RWPE1 (cell line): Measurements from ENCODE around the gene SLC4A8.

Source experiments
- CTCF ChIA-PET: fragments of 350-600 bp; sonication (Branson Sonifier 250); formaldehyde crosslinking; extraction: SDS; loops from one replicate; lab custom pipeline; 2021; lab: Yijun Ruan, JAX
- POLR2A ChIA-PET: fragments of 400-600 bp; formaldehyde crosslinking; extraction: SDS; loops from one replicate; lab custom pipeline; 2020; ENCODE audit warnings: antibody characterized with exemption; ENCODE audit not compliant: low non-redundant PET; lab: Yijun Ruan, JAX
- DNase-seq: peaks from one replicate; pipeline ENCODE4 v3.0.0; 2012; ENCODE audit warnings: low spot score
- H3K27ac ChIP-seq: fragments of 450-650 bp; 2 replicates; pipeline ENCODE4 v1.5.1; 2017
- TF ChIP-seq, protein P1 (sequence below): fragments of 450-650 bp; conservative IDR thresholded peaks from 2 replicates; pipeline ENCODE4 v1.5.1; 2017; ENCODE audit warnings: low read depth, mild to moderate bottlenecking

SLC4A8 gene

DNA sequence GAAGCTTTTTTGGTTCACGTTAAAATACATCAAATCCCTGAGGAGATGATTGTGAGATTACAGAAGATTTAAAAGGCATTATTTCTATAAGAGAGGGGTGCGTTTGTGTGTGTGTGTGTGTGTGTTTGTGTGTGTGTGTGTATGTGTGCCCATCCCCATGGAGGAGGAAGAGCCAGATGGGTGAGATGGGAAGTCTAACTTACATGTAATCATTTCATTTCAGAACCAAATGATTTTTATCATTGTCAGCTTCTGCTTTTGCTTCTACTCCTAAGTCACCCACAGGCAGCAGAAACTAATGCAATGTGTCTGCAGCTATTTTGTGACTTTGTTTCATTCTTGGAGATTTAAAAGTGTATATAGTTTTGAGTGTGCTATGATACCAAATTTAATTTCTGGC lies 68.7 kb downstream of the SLC4A8 start:
- H3K27ac ChIP-seq, result no peak overlapping the region
- TF ChIP-seq, protein P1, sequence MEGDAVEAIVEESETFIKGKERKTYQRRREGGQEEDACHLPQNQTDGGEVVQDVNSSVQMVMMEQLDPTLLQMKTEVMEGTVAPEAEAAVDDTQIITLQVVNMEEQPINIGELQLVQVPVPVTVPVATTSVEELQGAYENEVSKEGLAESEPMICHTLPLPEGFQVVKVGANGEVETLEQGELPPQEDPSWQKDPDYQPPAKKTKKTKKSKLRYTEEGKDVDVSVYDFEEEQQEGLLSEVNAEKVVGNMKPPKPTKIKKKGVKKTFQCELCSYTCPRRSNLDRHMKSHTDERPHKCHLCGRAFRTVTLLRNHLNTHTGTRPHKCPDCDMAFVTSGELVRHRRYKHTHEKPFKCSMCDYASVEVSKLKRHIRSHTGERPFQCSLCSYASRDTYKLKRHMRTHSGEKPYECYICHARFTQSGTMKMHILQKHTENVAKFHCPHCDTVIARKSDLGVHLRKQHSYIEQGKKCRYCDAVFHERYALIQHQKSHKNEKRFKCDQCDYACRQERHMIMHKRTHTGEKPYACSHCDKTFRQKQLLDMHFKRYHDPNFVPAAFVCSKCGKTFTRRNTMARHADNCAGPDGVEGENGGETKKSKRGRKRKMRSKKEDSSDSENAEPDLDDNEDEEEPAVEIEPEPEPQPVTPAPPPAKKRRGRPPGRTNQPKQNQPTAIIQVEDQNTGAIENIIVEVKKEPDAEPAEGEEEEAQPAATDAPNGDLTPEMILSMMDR, result no peak
- DNase-seq, result no peak
- ChIA-PET CTCF (interaction anchor here (1.2 kb wide), 1 partner anchor 39 kb away, joined by 3 read pairs; no protein-coding TSS in a partner anchor), POLR2A (no interaction called here)

GRCh38 chr12:51496895-51497294 lies 72.3 kb downstream of the SLC4A8 start:
- ChIA-PET CTCF (no interaction called here), POLR2A (no interaction called here)
- no peak overlapping the region for H3K27ac ChIP-seq
- DNase-seq, result no peak
- TF ChIP-seq, protein P1, result no peak

DNA sequence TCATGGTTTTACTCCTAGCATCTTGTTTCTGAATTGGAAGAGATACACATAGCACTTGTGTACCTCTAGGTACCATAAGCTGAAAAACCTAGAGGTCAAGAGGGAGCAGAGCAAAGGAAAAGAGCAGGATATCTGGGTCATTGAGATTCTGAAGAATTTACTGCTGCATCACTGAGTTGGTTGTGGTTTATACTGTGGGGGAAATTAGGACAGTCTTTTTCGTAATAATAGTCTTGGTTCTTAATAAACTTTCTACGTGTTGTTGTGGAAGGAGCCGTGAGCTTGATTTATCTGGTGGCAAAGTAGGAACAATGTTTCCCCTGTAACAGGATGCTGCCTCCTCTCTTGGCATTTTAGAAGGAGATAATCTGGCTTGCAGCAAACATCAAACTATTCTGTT lies 80.2 kb downstream of the SLC4A8 start:
- DNase-seq, result no peak
- CTCF ChIA-PET, result no interaction called here
- POLR2A ChIA-PET, result no interaction called here

GRCh38 chr12:51505360-51506105 lies 80.9 kb downstream of the SLC4A8 start:
- DNase-seq, result no peak
- CTCF ChIA-PET, result no interaction called here
- H3K27ac ChIP-seq, result no peak overlapping the region
- TF ChIP-seq, protein P1, result no peak
- POLR2A ChIA-PET, result no interaction called here

More for the DNA sequence above, 80.2 kb downstream of the SLC4A8 start:
- TF ChIP-seq, protein P1, result no peak
- no peak overlapping the region for H3K27ac ChIP-seq

GRCh38 chr12:51507178-51507577 lies 82.5 kb downstream of the SLC4A8 start:
- DNase-seq, result no peak
- TF ChIP-seq, protein P1, result no peak
- H3K27ac ChIP-seq, result no peak overlapping the region
- POLR2A ChIA-PET, result no interaction called here
- CTCF ChIA-PET, result interaction anchor here (0.6 kb wide), 1 partner anchor 561 kb away, joined by 3 read pairs; no protein-coding TSS in a partner anchor

DNA sequence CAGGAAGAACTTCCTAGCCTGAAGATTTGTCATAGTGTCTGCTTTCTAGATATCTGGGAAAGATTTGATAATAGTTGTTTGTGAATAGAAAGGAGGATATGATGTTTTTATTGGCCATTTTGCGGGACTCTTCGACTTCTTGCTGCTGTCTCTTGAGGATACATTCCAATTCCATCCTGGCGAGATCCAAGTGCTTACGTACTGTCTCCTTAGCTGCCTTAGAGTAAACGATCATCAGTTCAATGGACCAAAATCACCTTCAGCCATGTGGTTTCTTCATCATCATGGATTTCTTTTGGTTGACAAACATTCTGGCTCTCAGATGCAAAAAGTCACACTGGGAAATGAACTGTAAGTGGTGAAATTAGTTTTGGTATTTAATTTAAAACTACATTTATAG lies 83.7 kb downstream of the SLC4A8 start:
- no peak overlapping the region for H3K27ac ChIP-seq
- CTCF ChIA-PET, result no interaction called here
- POLR2A ChIA-PET, result no interaction called here
- DNase-seq, result no peak
- TF ChIP-seq, protein P1, result no peak
